Esophagus squamous epithelium (tissue), 5 donors: Measurements from ENCODE around the gene WDR1. TPM values are rescaled to one million over a fixed set of nuclear protein-coding genes. Genes with fewer than 3 reads are reported as not detected.

Source experiments
- DNase-seq: peaks from one replicate; lab custom pipeline; 2025; lab: John Stamatoyannopoulos, UW
- H3K27ac ChIP-seq, 4 donors: fragments of 200-600 bp; sonication (generic); one replicate each; pipeline ENCODE4 v1.5.1; 2016 to 2019; ENCODE audit warnings: mild to moderate bottlenecking in 1 of 4
- H3K27me3 ChIP-seq, 4 donors: fragments of 200-600 bp; sonication (generic); 1 replicate in 3 of 4; 2 replicates in 1 of 4; pipeline versions ENCODE4 v1.5.1 to v1.6.0; 2017 to 2021; ENCODE audit warnings: antibody characterized with exemption in 1 of 4
- H3K36me3 ChIP-seq, 3 donors: fragments of 200-600 bp; sonication (generic); one replicate each; pipeline ENCODE4 v1.5.1; 2016 to 2019
- H3K4me1 ChIP-seq, 3 donors: fragments of 200-600 bp; sonication (generic); one replicate each; pipeline ENCODE4 v1.5.1; 2017 to 2019
- H3K4me3 ChIP-seq, 4 donors: fragments of 200-600 bp; sonication (generic); 1 replicate in 3 of 4; 2 replicates in 1 of 4; pipeline ENCODE4 v1.5.1; 2016 to 2019; ENCODE audit warnings: mild to moderate bottlenecking in 2 of 4, moderate library complexity in 1 of 4
- H3K9me3 ChIP-seq, 3 donors: fragments of 200-600 bp; sonication (generic); one replicate each; pipeline ENCODE4 v1.5.1; 2016 to 2019
- POLR2A ChIP-seq, 4 donors: fragments of 450-650 bp; IDR thresholded peaks; one replicate each; pipeline ENCODE4 v1.6.1; 2017; ENCODE audit warnings: antibody characterized with exemption in 4 of 4, mild to moderate bottlenecking in 4 of 4, moderate library complexity in 3 of 4
- WGBS, 2 donors: methylation state at CpG; one replicate each; pipeline ENCODE4 v1.1.5; 2018; 5-methylcytosine and 5-hydroxymethylcytosine counted together
- intact Hi-C: fragments of 100-400 bp; cut with DNase I; formaldehyde crosslinking; loops from one replicate; pipeline ENCODE4 v1.15.0; 2022
- total RNA-seq, 4 donors: library from RNA; depleted of rRNA; stranded (reverse); fragments of >200 nt; gene quantifications; one replicate each; pipeline ENCODE4 v1.1.0, GENCODE V29; 2016
- TF ChIP-seq, protein P1 (sequence below), 6 experiments: fragments of 450-650 bp in 4 of 6; fragments of 200-600 bp in 2 of 6; sonication (generic) in 2 of 6; IDR thresholded peaks; one replicate each; pipeline ENCODE4 v1.5.1; 2016 to 2019; ENCODE audit warnings: antibody characterized with exemption in 6 of 6, mild to moderate bottlenecking in 4 of 6, moderate library complexity in 4 of 6
- donor health status: DM: yes; HTN: yes; CAD: no.

The WDR1 gene
- total RNA-seq, 4 donors from 2014 or later = 131 to 203 (median 171) TPM

DNA sequence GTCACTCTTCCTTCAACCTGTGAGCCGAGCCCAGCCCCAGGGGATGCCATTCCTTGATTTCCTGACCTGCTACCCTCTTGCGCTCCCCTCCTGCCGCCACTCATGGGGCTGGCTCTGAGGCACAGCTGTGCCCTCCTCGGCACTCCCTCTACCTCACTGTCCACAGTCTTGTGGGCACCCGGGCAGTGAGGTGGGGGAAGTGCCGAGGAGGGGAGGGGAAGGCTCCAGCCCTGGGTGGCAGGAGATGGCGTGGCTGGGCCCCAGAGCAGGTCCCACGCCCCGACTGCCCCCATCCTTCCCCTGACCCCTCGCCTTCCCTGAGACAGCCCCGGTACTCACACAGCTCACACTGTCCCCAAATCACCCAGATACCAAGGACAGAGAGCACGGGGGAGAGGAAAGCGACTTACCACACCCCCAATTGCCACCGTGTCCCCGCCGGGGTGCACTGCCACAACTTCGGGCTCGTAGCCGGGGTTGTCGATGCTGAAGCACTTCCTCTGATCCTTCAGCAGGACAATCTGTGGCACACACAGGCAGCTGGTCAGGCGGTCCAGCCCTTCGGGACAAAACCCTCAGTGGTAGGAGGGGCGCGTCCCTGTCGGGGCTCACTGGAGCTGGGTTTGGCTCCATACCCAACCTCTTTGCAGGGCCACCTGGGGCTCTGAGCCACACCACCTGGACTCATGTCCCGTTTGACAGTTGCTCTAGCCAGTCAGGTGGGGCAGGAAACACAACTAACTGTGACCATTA lies 37.9 kb downstream of the WDR1 start:
- 97% methylated on average over 10 of the region's 26 CpGs; no CpG with 5 or more reads in 1 of the 2 donors for WGBS, 2 donors
- H3K4me3 ChIP-seq = no peak overlapping the region
- no peak for DNase-seq
- no peaks in the 10 kb centered on the region for H3K27me3 ChIP-seq
- H3K9me3 ChIP-seq = no peaks in the 10 kb centered on the region
- TF ChIP-seq, protein P1, sequence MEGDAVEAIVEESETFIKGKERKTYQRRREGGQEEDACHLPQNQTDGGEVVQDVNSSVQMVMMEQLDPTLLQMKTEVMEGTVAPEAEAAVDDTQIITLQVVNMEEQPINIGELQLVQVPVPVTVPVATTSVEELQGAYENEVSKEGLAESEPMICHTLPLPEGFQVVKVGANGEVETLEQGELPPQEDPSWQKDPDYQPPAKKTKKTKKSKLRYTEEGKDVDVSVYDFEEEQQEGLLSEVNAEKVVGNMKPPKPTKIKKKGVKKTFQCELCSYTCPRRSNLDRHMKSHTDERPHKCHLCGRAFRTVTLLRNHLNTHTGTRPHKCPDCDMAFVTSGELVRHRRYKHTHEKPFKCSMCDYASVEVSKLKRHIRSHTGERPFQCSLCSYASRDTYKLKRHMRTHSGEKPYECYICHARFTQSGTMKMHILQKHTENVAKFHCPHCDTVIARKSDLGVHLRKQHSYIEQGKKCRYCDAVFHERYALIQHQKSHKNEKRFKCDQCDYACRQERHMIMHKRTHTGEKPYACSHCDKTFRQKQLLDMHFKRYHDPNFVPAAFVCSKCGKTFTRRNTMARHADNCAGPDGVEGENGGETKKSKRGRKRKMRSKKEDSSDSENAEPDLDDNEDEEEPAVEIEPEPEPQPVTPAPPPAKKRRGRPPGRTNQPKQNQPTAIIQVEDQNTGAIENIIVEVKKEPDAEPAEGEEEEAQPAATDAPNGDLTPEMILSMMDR (IDR thresholded peaks at IDR 0.05) = no peak
- TF ChIP-seq POLR2A (IDR thresholded peaks at IDR 0.05) = no peak
- intact Hi-C loops = no loop called here
- peaks cover 60 to 100% (median 85%) of the 10 kb centered on the region in 3 donors for H3K36me3 ChIP-seq
- H3K27ac ChIP-seq = peak overlapping the region in 3 of 4 donors; percentile 5 to 59 (median 44)
- H3K4me1 ChIP-seq = peaks cover 0 to 32% (median 0%) of the 10 kb centered on the region in 3 donors

DNA sequence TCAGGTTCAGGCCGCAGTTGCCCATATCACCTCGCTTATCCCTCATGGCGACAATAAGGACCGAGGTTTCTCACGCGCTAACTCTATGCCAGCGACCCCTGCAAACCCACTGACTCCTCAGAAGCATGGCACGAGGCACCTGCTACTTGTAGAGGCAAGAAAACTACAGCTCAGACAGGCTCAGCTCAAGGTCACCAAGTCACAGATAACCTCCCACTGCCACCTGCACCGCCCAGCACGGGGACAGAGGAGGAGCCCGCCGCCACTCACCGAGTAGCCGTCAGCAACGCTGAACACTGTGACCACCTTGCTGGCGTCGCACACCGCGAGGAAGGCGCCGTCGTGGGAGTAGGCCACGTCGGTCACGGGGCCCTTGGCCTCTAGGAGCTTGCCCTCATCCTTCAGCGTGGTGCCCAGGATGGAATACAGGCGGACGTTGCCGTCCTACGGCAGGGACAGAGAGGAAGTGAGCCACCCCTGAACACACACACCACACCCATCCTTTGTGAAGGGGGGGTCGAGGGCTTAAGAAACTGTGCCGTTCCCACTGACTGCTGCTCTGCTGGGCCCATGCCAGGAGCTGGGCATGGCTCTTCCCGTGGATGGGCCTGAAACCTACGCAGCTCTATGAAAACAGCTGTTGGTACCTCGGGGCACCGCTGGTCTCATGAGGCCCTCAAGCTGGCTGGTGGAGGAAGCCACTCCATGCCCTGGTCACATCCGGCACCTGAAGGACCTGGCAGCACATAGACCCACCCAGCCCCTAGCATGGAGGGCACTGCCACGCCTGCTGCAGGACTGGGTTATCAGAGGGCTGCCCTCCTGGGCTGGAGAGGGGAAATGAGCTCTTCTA lies 38.9 kb downstream of the WDR1 start:
- peaks cover 0 to 32% (median 0%) of the 10 kb centered on the region in 3 donors for H3K4me1 ChIP-seq
- WGBS, 2 donors = 72 to 92% methylated on average over 16 to 29 of the region's 38 CpGs
- peaks cover 50 to 100% (median 76%) of the 10 kb centered on the region in 3 donors for H3K36me3 ChIP-seq
- no peak for DNase-seq
- H3K4me3 ChIP-seq = no peak overlapping the region
- intact Hi-C loops = no loop called here
- no peaks in the 10 kb centered on the region for H3K27me3 ChIP-seq
- TF ChIP-seq, protein P1 (IDR thresholded peaks at IDR 0.05) = no peak
- no peak for TF ChIP-seq POLR2A (IDR thresholded peaks at IDR 0.05)
- H3K9me3 ChIP-seq = no peaks in the 10 kb centered on the region
- H3K27ac ChIP-seq = peak overlapping the region in 3 of 4 donors; percentile 19 to 59 (median 44)

DNA sequence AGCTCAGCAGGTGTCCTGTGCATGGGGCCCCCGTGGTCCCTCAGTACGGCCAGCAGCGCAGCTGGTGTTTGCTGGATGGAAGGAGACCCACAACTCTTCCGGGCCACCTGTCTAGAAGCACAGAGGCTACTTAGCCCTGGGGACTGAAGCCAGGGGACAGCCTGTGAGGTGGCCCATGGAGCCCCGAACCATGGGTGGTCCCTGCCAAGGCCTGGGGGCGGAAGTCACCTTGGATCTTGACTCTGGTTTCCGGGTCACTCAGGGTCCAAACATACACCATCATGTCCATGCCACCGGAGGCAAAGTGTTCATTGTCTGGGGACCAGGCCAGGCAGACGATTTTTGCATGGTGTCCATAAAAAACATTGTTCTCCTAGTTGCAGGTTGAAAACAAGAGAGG lies 39.5 kb downstream of the WDR1 start:
- H3K4me3 ChIP-seq = no peak overlapping the region
- TF ChIP-seq, protein P1 (IDR thresholded peaks at IDR 0.05) = no peak
- TF ChIP-seq POLR2A (IDR thresholded peaks at IDR 0.05) = no peak
- H3K4me1 ChIP-seq = peaks cover 0 to 32% (median 0%) of the 10 kb centered on the region in 3 donors
- no peaks in the 10 kb centered on the region for H3K9me3 ChIP-seq
- H3K36me3 ChIP-seq = peaks cover 44 to 99% (median 70%) of the 10 kb centered on the region in 3 donors
- 79 to 90% methylated on average over 2 to 5 of the region's 9 CpGs for WGBS, 2 donors
- intact Hi-C loops = no loop called here
- H3K27ac ChIP-seq = no peak overlapping the region
- no peaks in the 10 kb centered on the region for H3K27me3 ChIP-seq
- DNase-seq = no peak

DNA sequence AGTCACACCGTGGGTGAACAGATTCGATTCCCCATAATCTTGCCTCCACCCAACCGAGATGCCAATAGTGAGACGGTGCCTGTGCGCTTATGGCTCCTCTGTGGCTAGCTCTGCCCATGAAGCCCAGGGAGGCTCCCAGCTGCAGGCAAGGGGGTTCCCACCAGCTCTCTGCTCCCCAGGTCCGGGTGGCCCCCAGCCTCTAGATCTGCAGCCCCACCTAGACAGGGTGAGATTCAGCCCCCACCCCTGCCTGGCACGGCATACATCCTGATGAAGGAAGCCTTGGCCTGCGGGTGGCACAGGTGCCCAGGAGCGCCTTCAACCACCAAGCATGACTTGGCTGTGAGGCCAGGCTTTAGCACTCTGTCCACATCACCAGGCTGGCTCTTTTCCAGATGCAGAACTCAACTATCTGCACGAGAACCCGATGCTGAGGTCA lies 40.6 kb downstream of the WDR1 start:
- Histone ChIP-seq H3K4me3 (no peak overlapping the region), H3K4me1 (peaks cover 0 to 31% (median 0%) of the 10 kb centered on the region in 3 donors), H3K27me3 (no peaks in the 10 kb centered on the region), H3K9me3 (no peaks in the 10 kb centered on the region), H3K27ac (peak overlapping the region in 1 of 4 donors; percentile 33), H3K36me3 (peaks cover 33 to 88% (median 60%) of the 10 kb centered on the region in 3 donors)
- no peak for TF ChIP-seq POLR2A (IDR thresholded peaks at IDR 0.05)
- TF ChIP-seq, protein P1 (IDR thresholded peaks at IDR 0.05) = no peak
- no peak for DNase-seq
- intact Hi-C loops = no loop called here
- 77 to 79% methylated on average over 7 to 8 of the region's 11 CpGs for WGBS, 2 donors
